SK-N-SH (cell line): ENCODE data around the gene ZNF473. TPM values are rescaled to one million over a fixed set of nuclear protein-coding genes. Genes with fewer than 3 reads are reported as not detected.

ENCODE experiments used
- CTCF ChIA-PET: fragments of 300-600, 350-600 bp; formaldehyde crosslinking; extraction: SDS; loops from one replicate; lab custom pipeline; 2021; lab: Yijun Ruan, JAX
- POLR2A ChIA-PET: fragments of 350-600 bp; sonication (Branson Sonifier 250); formaldehyde crosslinking; extraction: SDS; loops from one replicate; lab custom pipeline; 2020; ENCODE audit warnings: antibody characterized with exemption, inconsistent platforms; lab: Yijun Ruan, JAX
- DNase-seq: peaks from one replicate; pipeline ENCODE4 v3.0.0; 2012
- H2AFZ ChIP-seq: fragments of 200-600 bp; sonication (generic); 2 replicates; pipeline ENCODE4 v1.8.1; 2016; ENCODE audit warnings: antibody characterized with exemption, mild to moderate bottlenecking, low read depth
- H3F3A ChIP-seq: fragments of 200-600 bp; sonication (generic); replicated peaks from 2 replicates; pipeline ENCODE3; 2016; ENCODE audit warnings: antibody characterized with exemption, mild to moderate bottlenecking; ENCODE audit not compliant: insufficient read depth
- H3K27ac ChIP-seq, 2 experiments: fragments of 200-500 bp in 1 of 2; fragments of 200-600 bp in 1 of 2; sonication (Bioruptor generic) in 1 of 2; sonication (generic), shearing (Covaris generic) in 1 of 2; 2 replicates each; pipeline versions ENCODE4 v1.5.1 to v1.6.1; 2014 to 2016; ENCODE audit warnings: low read depth in 2 of 2, inconsistent platforms in 1 of 2, low read length in 1 of 2, mild to moderate bottlenecking in 1 of 2, mixed read lengths in 1 of 2
- H3K27me3 ChIP-seq: fragments of 200-600 bp; sonication (generic), shearing (Covaris generic); 2 replicates; pipeline ENCODE4 v1.6.1; 2016; ENCODE audit warnings: mixed run types; ENCODE audit not compliant: insufficient read depth
- H3K36me3 ChIP-seq, 2 experiments: fragments of 200-500 bp in 1 of 2; fragments of 200-600 bp in 1 of 2; sonication (Bioruptor generic) in 1 of 2; sonication (generic) in 1 of 2; replicated peaks in 1 of 2; 2 replicates each; pipeline versions ENCODE3 to v1.5.1; 2014 to 2016; ENCODE audit warnings: low read length in 1 of 2, mild to moderate bottlenecking in 1 of 2; ENCODE audit not compliant: insufficient read depth in 2 of 2, control insufficient read depth in 1 of 2
- H3K4me1 ChIP-seq, 2 experiments: fragments of 200-500 bp in 1 of 2; fragments of 200-600 bp in 1 of 2; sonication (Bioruptor generic) in 1 of 2; sonication (generic), shearing (Covaris generic) in 1 of 2; 2 replicates each; pipeline versions ENCODE4 v1.5.1 to v1.6.1; 2014 to 2016; ENCODE audit warnings: low read depth in 1 of 2, low read length in 1 of 2, mixed run types in 1 of 2; ENCODE audit not compliant: insufficient read depth in 2 of 2, control insufficient read depth in 1 of 2
- H3K4me2 ChIP-seq: fragments of 200-600 bp; sonication (generic), shearing (Covaris generic); 2 replicates; pipeline ENCODE4 v1.6.1; 2017; ENCODE audit warnings: mixed run types
- H3K4me3 ChIP-seq, 2 experiments: fragments of 200-500 bp in 1 of 2; fragments of 200-600 bp in 1 of 2; sonication (Bioruptor generic) in 1 of 2; sonication (generic), shearing (Covaris generic) in 1 of 2; 2 replicates each; pipeline versions ENCODE4 v1.5.1 to v1.8.1; 2014 to 2016; ENCODE audit warnings: low read depth in 2 of 2, inconsistent platforms in 1 of 2, low read length in 1 of 2, mild to moderate bottlenecking in 1 of 2, mixed read lengths in 1 of 2, moderate library complexity in 1 of 2
- H3K79me2 ChIP-seq: fragments of 200-600 bp; sonication (generic); 2 replicates; pipeline ENCODE4 v1.8.1; 2017; ENCODE audit warnings: mild to moderate bottlenecking; ENCODE audit not compliant: insufficient read depth
- H3K9ac ChIP-seq: fragments of 200-600 bp; sonication (generic); 2 replicates; pipeline ENCODE4 v1.6.1; 2017; ENCODE audit warnings: mixed run types
- H3K9me2 ChIP-seq: fragments of 200-600 bp; sonication (generic); 2 replicates; pipeline ENCODE4 v1.6.1; 2017; ENCODE audit warnings: mixed run types
- H3K9me3 ChIP-seq: fragments of 200-600 bp; sonication (generic); 2 replicates; pipeline ENCODE4 v1.6.1; 2017; ENCODE audit warnings: mixed run types, mild to moderate bottlenecking, moderate library complexity
- H4K20me1 ChIP-seq: fragments of 200-600 bp; sonication (generic); 2 replicates; pipeline ENCODE4 v1.6.1; 2017; ENCODE audit warnings: mild to moderate bottlenecking, mixed run types; ENCODE audit not compliant: insufficient read depth
- EZH2phosphoT487 ChIP-seq: fragments of 200-600 bp; sonication (generic); IDR thresholded peaks from 2 replicates; pipeline ENCODE4 v1.6.1; 2017; ENCODE audit warnings: low read depth, mixed run types, mild to moderate bottlenecking, antibody characterized with exemption, moderate library complexity, borderline replicate concordance
- FOSL2 ChIP-seq: IDR thresholded peaks from 2 replicates; pipeline ENCODE4 v1.4.0; 2012; ENCODE audit warnings: low read depth, mild to moderate bottlenecking, moderate library complexity, borderline replicate concordance
- FOXM1 ChIP-seq: IDR thresholded peaks from 2 replicates; pipeline ENCODE4 v1.4.0; 2012; ENCODE audit warnings: low read depth, mild to moderate bottlenecking
- GABPA ChIP-seq: IDR thresholded peaks from 2 replicates; pipeline ENCODE4 v1.4.0; 2012; ENCODE audit warnings: low read depth, mild to moderate bottlenecking
- GATA2 ChIP-seq: sonication (generic); formaldehyde crosslinking; IDR thresholded peaks from 2 replicates; pipeline ENCODE4 v1.5.0; 2020; ENCODE audit warnings: mild to moderate bottlenecking, missing genetic modification reagents
- JUND ChIP-seq: IDR thresholded peaks from 2 replicates; pipeline ENCODE4 v1.4.0; 2012
- MEF2A ChIP-seq: IDR thresholded peaks from 2 replicates; pipeline ENCODE4 v1.4.0; 2012; ENCODE audit warnings: low read depth, borderline replicate concordance
- MXI1 ChIP-seq: IDR thresholded peaks from 2 replicates; pipeline ENCODE4 v1.6.1; 2012; ENCODE audit warnings: mild to moderate bottlenecking, low read depth, low read length, improper control_type of control experiment
- NFIC ChIP-seq: IDR thresholded peaks from 2 replicates; pipeline ENCODE4 v1.4.0; 2012; ENCODE audit warnings: borderline replicate concordance
- POLR2AphosphoS5 ChIP-seq: IDR thresholded peaks from 2 replicates; pipeline ENCODE4 v1.6.1; 2012; ENCODE audit warnings: low read depth, low read length
- REST ChIP-seq: IDR thresholded peaks from 2 replicates; pipeline ENCODE4 v1.6.1; 2012; ENCODE audit warnings: mild to moderate bottlenecking, low read depth, low read length, moderate library complexity
- RXRA ChIP-seq: IDR thresholded peaks from 2 replicates; pipeline ENCODE4 v1.4.0; 2012; ENCODE audit warnings: low read depth, mild to moderate bottlenecking, borderline replicate concordance
- SMC3 ChIP-seq: IDR thresholded peaks from 2 replicates; pipeline ENCODE4 v1.6.1; 2012; ENCODE audit warnings: low read depth, low read length, improper control_type of control experiment
- TCF12 ChIP-seq: IDR thresholded peaks from 2 replicates; pipeline ENCODE4 v1.4.0; 2012
- TEAD4 ChIP-seq: IDR thresholded peaks from 2 replicates; pipeline ENCODE4 v1.4.0; 2012; ENCODE audit warnings: mild to moderate bottlenecking, borderline replicate concordance; ENCODE audit not compliant: insufficient read depth
- YY1 ChIP-seq: IDR thresholded peaks from 2 replicates; pipeline ENCODE4 v1.4.0; 2012; ENCODE audit warnings: low read depth, mild to moderate bottlenecking
- ZBTB33 ChIP-seq: IDR thresholded peaks from 2 replicates; pipeline ENCODE4 v1.4.0; 2012; ENCODE audit warnings: low read depth, borderline replicate concordance
- WGBS: methylation state at CpG from one replicate; pipeline ENCODE4 v1.1.6; 2017; ENCODE audit warnings: low lambda C conversion rate; 5-methylcytosine and 5-hydroxymethylcytosine counted together
- polyA plus RNA-seq, 3 experiments: library from polyadenylated mRNA; depleted of rRNA; stranded (reverse); fragments of >200 nt; gene quantifications; 2 replicates each; pipeline ENCODE4 v1.2.3, GENCODE V29; 2012
- TF ChIP-seq, protein P1 (sequence below): fragments of 200-600 bp; sonication (generic); IDR thresholded peaks from 2 replicates; pipeline ENCODE4 v1.6.1; 2017; ENCODE audit warnings: antibody characterized with exemption, mild to moderate bottlenecking, moderate library complexity
- TF ChIP-seq, protein P2 (sequence below): fragments of 150-350 bp; IDR thresholded peaks from 2 replicates; pipeline ENCODE4 v1.6.1; 2017; ENCODE audit warnings: antibody characterized with exemption, low read length, low read depth, borderline replicate concordance
- TF ChIP-seq, protein P3 (sequence below): IDR thresholded peaks from 2 replicates; pipeline ENCODE4; 2012

ZNF473 gene
- polyA plus RNA-seq, 1 of the 3 experiments (the other 2 are of a cell fraction): 5.4 TPM

DNA sequence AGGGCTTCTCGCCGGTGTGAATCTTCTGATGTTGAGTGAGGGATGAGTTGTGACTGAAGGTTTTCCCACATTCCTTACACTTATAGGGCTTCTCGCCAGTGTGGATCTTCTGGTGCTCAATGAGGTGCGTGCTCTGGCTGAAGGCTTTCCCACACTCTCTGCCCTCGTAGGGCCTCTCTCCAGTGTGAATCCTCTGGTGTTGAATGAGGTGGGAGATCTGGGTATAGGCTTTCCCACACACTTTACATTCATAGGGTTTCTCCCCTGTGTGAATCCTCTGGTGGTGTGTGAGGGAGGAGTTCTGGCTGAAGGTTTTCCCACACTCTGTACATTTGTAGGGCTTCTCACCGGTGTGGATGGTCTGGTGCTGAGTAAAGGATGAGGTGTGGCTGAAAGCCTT is 33.2 kb downstream of the ZNF473 start:
- Histone ChIP-seq H3K4me3 (no peak overlapping the region; a peak in 1 of 4 replicates), H3K27me3 (no peaks in the 10 kb centered on the region), H3K36me3 (no peaks in the 10 kb centered on the region), H4K20me1 (no peaks in the 10 kb centered on the region), H3K79me2 (no peaks in the 10 kb centered on the region), H3K4me2 (no peak overlapping the region), H3K27ac (no peak overlapping the region), H3K9me2 (no peaks in the 10 kb centered on the region), H3K9me3 (no peaks in the 10 kb centered on the region), H3K9ac (no peak overlapping the region), H3F3A (no peaks in the 10 kb centered on the region), H3K4me1 (no peaks in the 10 kb centered on the region), H2AFZ (no peak overlapping the region)
- ChIA-PET CTCF (no interaction called here), POLR2A (no interaction called here)
- WGBS: 22% methylated on average over 6 of the region's 6 CpGs
- no peak for DNase-seq
- no peak for TF ChIP-seq TEAD4
- no peak for TF ChIP-seq NFIC
- TF ChIP-seq REST: no peak
- no peak for TF ChIP-seq POLR2AphosphoS5
- no peak for TF ChIP-seq MXI1
- TF ChIP-seq SMC3: no peak
- no peak for TF ChIP-seq TCF12
- no peak for TF ChIP-seq YY1
- no peak for TF ChIP-seq JUND
- no peak for TF ChIP-seq EZH2phosphoT487
- TF ChIP-seq MEF2A: no peak
- TF ChIP-seq, protein P1, sequence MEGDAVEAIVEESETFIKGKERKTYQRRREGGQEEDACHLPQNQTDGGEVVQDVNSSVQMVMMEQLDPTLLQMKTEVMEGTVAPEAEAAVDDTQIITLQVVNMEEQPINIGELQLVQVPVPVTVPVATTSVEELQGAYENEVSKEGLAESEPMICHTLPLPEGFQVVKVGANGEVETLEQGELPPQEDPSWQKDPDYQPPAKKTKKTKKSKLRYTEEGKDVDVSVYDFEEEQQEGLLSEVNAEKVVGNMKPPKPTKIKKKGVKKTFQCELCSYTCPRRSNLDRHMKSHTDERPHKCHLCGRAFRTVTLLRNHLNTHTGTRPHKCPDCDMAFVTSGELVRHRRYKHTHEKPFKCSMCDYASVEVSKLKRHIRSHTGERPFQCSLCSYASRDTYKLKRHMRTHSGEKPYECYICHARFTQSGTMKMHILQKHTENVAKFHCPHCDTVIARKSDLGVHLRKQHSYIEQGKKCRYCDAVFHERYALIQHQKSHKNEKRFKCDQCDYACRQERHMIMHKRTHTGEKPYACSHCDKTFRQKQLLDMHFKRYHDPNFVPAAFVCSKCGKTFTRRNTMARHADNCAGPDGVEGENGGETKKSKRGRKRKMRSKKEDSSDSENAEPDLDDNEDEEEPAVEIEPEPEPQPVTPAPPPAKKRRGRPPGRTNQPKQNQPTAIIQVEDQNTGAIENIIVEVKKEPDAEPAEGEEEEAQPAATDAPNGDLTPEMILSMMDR: no peak
- TF ChIP-seq, protein P2, sequence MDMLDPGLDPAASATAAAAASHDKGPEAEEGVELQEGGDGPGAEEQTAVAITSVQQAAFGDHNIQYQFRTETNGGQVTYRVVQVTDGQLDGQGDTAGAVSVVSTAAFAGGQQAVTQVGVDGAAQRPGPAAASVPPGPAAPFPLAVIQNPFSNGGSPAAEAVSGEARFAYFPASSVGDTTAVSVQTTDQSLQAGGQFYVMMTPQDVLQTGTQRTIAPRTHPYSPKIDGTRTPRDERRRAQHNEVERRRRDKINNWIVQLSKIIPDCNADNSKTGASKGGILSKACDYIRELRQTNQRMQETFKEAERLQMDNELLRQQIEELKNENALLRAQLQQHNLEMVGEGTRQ: no peak
- TF ChIP-seq RXRA: no peak
- TF ChIP-seq GABPA: no peak
- TF ChIP-seq ZBTB33: no peak
- TF ChIP-seq FOXM1: no peak
- TF ChIP-seq GATA2: no peak
- TF ChIP-seq FOSL2: no peak
- TF ChIP-seq, protein P3, sequence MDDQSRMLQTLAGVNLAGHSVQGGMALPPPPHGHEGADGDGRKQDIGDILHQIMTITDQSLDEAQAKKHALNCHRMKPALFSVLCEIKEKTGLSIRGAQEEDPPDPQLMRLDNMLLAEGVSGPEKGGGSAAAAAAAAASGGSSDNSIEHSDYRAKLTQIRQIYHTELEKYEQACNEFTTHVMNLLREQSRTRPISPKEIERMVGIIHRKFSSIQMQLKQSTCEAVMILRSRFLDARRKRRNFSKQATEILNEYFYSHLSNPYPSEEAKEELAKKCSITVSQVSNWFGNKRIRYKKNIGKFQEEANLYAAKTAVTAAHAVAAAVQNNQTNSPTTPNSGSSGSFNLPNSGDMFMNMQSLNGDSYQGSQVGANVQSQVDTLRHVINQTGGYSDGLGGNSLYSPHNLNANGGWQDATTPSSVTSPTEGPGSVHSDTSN: no peak
